HG03342 (cell line): Measurements from ENCODE around the gene DSCAM.
"Not testable (repeated sequence)": the region's sequence is repeated elsewhere in the genome, so short reads cannot be mapped to it uniquely, and the experiment has no call there.

Experiments used
- ATAC-seq: cut with Tn5 transposase; IDR thresholded peaks from one replicate; pipeline ENCODE4 v1.9.1; 2021; ENCODE audit warnings: mild to moderate bottlenecking, moderate library complexity; ENCODE audit not compliant: unreplicated experiment

DSCAM gene, protein sequence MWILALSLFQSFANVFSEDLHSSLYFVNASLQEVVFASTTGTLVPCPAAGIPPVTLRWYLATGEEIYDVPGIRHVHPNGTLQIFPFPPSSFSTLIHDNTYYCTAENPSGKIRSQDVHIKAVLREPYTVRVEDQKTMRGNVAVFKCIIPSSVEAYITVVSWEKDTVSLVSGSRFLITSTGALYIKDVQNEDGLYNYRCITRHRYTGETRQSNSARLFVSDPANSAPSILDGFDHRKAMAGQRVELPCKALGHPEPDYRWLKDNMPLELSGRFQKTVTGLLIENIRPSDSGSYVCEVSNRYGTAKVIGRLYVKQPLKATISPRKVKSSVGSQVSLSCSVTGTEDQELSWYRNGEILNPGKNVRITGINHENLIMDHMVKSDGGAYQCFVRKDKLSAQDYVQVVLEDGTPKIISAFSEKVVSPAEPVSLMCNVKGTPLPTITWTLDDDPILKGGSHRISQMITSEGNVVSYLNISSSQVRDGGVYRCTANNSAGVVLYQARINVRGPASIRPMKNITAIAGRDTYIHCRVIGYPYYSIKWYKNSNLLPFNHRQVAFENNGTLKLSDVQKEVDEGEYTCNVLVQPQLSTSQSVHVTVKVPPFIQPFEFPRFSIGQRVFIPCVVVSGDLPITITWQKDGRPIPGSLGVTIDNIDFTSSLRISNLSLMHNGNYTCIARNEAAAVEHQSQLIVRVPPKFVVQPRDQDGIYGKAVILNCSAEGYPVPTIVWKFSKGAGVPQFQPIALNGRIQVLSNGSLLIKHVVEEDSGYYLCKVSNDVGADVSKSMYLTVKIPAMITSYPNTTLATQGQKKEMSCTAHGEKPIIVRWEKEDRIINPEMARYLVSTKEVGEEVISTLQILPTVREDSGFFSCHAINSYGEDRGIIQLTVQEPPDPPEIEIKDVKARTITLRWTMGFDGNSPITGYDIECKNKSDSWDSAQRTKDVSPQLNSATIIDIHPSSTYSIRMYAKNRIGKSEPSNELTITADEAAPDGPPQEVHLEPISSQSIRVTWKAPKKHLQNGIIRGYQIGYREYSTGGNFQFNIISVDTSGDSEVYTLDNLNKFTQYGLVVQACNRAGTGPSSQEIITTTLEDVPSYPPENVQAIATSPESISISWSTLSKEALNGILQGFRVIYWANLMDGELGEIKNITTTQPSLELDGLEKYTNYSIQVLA (N-terminal part only)

DNA sequence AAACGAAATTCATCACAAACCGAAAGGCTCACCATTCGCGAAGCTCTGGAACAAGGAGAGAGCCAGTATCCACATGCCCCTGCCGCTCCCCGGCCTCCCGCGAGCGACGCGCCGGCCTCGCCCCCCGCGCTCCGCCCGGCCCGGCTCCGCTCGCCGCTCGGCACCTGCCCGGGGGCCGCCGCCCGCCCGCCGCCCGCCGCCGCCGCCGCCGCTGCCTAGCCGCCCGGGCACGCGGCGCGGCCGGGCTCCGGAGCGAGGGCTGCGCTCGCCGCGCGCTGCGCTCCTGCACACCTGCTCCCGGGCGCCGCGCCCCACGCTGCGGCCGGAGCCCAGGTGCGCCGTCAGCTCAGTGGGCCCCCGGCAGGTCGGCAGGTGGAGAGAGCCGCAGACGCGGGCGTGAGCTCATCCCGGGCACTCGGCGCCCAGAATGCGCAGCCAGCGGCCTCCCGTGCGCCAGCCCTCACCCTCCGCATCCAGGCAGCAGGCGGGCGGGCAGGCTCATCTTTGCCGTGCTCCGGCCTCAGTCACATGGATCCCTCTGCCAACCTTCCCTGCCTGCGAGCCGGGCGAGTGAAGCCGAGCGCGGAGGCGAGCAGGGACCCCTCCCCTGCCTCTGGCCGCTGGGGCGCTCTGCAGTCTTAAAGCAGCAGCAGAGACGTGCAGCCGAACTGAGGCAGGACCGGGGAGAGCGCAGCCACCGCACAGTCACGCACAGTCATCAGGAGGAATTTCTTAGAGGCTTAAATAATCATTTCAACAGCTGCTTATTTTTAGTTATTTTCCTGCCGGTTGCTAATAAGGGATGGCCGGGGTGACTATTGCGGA is at the start of gene DSCAM:
Gene DSCAM, minus strand, starts transcription at position 572 of the 825 bp plus-strand sequence. Its CDS starts 497 bp downstream, at position 75.
- no peak for ATAC-seq

DNA sequence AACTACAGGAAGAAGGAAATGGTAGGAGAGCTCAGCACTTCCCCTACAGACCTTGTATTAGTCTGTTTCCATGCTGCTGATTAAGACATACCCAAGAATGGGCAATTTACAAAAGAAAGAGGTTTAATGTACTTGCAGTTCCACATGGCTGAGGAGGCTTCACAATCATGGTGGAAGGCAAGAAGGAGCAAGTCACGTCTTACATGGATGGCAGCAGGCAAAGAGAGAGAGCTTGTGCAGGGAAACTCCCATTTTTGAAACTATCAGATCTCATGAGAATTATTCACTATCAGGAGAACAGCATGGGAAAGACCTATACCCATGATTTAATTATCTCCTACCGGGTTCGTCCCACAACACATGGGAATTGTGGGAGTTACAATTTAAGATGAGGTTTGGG is 48.7 kb upstream of the DSCAM start:
- ATAC-seq, result not testable (repeated sequence)

- ATAC-seq, result no peak
These were observed 40.0 kb upstream of the DSCAM start for GRCh38 chr21:40886931-40887330.

DNA sequence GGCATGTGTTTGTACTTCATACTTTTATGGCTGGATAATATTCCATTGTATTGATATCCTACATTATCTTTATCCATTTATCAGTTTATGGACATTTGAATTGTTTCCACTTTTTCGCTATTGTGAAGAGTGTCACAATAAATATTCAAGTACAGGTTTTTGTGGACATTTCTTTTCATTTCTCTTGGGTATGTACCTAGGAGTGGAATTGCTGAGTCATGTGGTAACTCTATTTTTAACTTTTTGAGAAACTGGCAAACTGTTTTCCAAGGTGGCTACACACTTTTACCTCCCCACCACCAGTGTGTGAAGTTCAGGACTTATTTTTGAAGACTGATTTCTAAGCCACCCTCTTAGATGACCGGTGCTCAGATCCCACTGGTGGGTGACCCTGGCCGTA is 39.0 kb upstream of the DSCAM start:
- no peak for ATAC-seq

DNA sequence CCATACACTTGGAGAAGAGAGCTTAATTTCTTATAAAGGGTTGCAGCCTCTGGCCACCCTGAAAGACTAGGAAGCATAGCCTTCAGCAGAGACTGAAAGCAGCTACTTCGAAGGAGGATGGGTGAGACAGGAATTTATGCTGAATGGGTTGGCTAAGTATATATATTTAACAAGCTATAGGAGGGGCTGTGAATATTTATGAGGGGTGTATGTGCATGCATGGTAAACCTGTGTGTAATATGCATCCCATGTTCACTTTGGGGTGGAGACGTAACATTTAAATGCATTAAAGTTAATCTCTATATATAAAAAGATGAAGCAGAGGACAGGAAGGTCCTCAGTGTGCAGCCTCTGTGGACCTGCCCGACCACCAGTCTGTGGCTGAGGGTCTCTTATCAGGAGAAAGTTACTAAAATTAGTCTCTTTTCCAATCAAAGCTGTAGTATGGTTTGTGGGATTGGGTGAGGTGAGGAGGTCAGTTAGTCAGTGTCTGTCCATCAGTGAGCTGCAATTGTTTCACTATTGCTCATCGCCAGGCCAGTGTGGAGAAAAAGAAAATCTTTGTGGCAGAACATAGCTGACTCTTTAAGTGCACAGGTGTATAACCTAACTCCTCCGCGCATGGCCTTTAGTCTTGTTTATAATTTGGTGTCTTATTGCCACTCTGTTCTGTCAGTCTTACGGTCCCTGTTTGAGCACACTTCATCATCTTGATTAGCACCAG is 35.4 kb upstream of the DSCAM start:
- no peak for ATAC-seq

- no peak for ATAC-seq
These were observed 34.8 kb upstream of the DSCAM start for GRCh38 chr21:40881767-40882166.

DNA sequence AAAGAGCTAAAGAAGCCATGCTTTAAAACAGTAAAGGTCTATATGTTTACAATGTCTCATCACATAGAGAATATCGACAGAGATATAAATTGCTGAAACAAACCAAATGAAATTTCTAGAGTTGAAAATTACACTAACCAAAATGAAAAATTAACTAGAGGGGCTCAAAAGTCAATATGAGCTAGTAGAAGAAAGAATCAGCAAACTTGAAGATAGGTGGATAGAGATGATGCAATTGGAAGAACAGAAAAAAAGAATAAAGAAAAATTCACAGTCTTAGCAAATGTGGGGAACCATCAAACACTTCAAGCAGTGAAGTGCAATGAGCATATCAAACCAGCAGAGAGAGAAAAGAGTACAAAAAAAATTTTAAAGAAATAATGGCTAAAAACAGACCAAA is 24.1 kb upstream of the DSCAM start:
- ATAC-seq, result no peak

- ATAC-seq, result no peak
These were observed 16.9 kb upstream of the DSCAM start for GRCh38 chr21:40863839-40864238.

- ATAC-seq, result no peak
These were observed 11.6 kb upstream of the DSCAM start for GRCh38 chr21:40858517-40858916.

DNA sequence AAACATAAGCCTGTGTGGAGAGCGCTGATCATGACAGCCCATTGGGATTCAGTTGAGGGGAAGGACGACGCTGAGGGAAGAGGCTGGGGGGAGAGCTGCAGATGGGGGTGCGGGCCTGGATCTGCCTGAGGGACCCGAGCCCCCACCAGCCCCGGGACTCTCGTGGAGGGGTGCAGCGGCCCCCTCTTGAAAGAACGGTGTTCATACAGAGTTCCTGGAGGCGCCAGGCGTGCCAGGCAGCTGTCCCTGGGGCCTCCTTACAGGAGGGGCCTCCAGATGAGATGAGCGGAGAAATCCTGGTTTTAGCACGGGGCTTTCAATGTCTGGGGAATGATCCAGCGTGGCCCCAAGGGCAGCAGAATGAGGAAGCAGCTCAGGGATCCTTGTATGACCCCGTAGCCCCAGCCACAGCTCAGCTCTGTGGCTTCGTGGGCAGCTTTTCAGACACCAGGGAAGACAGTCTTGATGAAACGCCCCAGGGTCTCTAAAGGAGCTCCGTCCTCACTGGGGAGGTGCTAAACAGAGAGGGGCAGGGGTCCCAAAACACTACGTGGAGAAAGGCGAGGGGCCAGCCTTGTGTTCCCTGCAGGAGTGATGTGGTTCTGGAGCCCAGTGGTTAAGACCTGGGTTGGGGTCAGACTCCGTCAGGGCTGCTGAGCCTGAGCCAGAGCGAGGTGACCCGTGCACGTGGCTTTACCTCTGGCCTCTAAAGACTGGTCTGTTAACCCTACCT is 7.2 kb upstream of the DSCAM start:
- no peak for ATAC-seq

- ATAC-seq, result no peak
These were observed 5.6 kb upstream of the DSCAM start for GRCh38 chr21:40852563-40852962.

DNA sequence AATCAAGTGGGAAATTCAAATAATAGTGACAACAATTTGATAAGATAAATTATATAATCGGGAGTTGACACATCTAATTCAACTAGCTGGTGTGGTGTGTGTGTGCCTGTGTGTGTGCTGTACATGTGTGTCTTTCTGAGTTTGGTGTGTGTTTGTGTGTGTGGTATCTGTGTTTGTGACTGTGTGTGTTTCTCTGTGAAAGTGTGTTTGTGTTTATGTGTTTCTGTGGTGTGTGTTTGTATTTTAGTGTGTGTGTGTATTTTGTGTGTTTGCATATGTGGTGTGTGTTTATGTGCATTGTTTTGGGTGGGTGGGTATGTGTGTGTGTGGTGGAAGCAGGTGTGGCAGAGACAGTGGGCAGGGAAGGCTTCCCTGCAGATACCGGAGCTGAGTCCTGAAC is 4.8 kb upstream of the DSCAM start:
- ATAC-seq, result no peak

DNA sequence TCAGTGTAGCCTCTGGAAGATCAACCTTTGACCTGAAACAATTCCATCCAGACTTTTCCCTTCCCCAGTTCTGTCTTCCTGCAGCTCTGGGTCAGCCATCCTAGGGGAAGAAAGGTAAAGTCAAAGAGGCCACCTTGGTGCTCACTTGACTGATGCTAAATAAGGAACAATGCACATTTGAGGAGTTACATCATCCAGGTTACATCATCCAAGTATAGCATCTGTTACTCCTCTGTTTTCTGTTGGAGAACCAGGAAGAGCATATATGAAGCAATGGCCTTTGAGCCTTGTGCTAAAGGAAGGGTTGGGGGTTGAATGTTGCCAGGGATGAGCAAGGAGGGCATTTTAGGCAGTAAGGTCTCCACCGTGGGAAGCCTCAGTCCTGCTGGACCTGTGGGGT is 3.1 kb upstream of the DSCAM start:
- ATAC-seq, result no peak

- no peak for ATAC-seq
These were observed 993 bp upstream of the DSCAM start for GRCh38 chr21:40847951-40848350.

DNA sequence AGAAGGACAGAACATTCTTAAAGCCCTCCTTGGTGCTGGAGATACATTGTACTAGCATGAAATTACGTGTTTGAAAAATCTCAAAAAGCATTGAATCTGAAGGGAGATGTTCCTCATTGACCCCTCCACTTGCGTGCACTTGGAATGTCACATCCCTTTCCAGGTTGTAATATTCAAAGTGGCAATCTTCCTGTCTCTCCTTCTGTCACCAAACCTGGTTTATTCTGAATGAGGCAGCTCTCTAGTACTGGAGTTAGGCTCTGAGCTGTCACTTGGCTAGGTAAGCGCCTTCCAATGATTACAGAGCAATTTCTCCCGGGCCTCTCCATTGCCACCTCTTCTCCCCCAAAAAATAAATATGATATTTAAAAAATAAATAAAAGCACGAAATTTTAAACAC is 855 bp downstream of the DSCAM start:
- no peak for ATAC-seq

DNA sequence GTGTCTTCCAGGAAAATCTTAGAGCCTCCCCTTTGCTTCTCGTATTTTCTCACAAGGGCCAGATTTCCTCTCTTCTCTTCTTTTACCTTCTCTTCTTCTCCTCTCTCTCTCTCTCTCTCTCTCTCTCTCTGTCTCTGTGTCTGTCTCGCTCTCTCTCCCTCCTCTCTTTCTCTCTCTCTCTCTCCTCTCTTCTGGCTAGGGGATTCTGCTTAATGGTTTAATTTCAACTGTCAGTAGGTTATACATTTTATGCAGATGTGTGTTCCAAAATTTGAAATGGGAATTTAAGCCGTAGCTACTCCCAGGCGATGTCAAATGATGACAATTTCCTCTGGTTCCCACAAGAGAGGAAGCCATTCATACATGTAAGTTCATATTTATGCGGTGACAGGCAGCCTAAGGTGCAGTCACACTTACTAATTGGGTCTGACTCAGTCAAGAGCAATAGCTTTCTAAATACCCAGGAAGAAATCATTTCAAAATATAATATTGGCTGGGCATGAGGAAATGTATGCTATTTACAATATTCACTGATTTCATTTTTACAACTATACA is 1.4 kb downstream of the DSCAM start:
- ATAC-seq, result no peak

DNA sequence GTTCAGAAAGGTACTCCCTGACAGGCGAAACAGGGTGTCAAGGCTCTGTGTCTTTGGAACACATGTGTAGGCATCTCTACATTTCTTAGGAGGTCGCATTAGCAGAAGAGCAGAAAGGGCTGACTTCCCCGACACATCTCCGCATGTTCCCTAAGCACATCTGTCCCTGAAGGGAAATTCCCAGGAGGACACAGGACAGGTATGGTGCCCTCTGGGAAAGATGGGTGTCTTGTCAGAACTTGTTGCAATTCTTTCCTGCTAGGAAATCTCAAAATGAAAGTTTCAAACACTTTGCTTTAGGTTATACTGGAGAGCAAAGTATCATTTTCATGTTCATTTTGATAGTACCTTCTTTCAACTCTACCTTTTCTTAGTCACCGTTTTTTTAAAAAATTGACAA is 2.0 kb downstream of the DSCAM start:
- no peak for ATAC-seq

DNA sequence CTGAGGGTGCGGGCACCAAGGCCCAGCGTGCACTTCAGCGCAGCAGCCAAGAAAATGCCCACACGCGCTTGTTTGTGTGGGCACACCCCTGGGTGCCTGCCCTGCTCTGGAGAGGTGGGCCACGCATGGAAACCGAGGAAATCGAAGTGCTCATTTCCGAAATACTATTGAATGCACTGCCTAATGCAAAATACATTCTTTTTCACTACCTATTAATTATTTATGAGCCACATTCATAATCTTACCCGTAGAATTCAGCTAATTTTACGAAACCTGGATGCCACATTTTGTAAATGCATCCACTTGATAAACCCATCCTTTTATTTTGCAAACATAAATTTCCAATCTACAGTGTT is 4.8 kb downstream of the DSCAM start:
- no peak for ATAC-seq
